NT2/D1 (cell line): ENCODE results near the gene MBNL2.

Experiments used
- DNase-seq: peaks from one replicate; pipeline ENCODE4 v3.0.0-alpha.2; 2011; ENCODE audit warnings: low read depth, low spot score
- H3K27me3 ChIP-seq: 2 replicates; pipeline ENCODE4 v1.6.0; 2011; ENCODE audit warnings: mild to moderate bottlenecking; ENCODE audit not compliant: insufficient read length, insufficient read depth
- H3K36me3 ChIP-seq: 2 replicates; pipeline ENCODE4 v1.6.1; 2011; ENCODE audit warnings: mild to moderate bottlenecking, low read length, mixed read lengths; ENCODE audit not compliant: insufficient read depth, insufficient read length
- H3K4me1 ChIP-seq: 2 replicates; pipeline ENCODE4 v1.5.1; 2011; ENCODE audit not compliant: insufficient read depth, insufficient read length
- H3K4me3 ChIP-seq: 2 replicates; pipeline ENCODE4 v1.5.1; 2011; ENCODE audit warnings: low read depth; ENCODE audit not compliant: insufficient read length
- H3K9ac ChIP-seq: 2 replicates; pipeline ENCODE4 v1.6.0; 2011; ENCODE audit warnings: low read depth; ENCODE audit not compliant: insufficient read length
- H3K9me3 ChIP-seq: 2 replicates; pipeline ENCODE4 v1.5.1; 2011; ENCODE audit warnings: mild to moderate bottlenecking, low read length; ENCODE audit not compliant: insufficient read depth
- SUZ12 ChIP-seq: IDR thresholded peaks from 2 replicates; pipeline ENCODE4 v1.6.1; 2011; ENCODE audit not compliant: insufficient read length, insufficient read depth; ENCODE audit errors: extremely low read depth
- YY1 ChIP-seq: IDR thresholded peaks from 2 replicates; pipeline ENCODE4 v1.6.1; 2011; ENCODE audit not compliant: insufficient read length, insufficient read depth
- ZNF274 ChIP-seq: IDR thresholded peaks from 2 replicates; pipeline ENCODE4 v1.6.1; 2011; ENCODE audit warnings: mild to moderate bottlenecking, low read depth, low read length

Gene MBNL2

GRCh38 chr13:97322740-97323342 is 100.7 kb downstream of the MBNL2 start:
- TF ChIP-seq YY1 (no peak), ZNF274 (no peak), SUZ12 (no peak)
- Histone ChIP-seq H3K4me1 (no peaks in the 10 kb centered on the region), H3K9ac (no peak overlapping the region), H3K4me3 (no peak overlapping the region), H3K36me3 (no peaks in the 10 kb centered on the region), H3K27me3 (no peaks in the 10 kb centered on the region), H3K9me3 (no peaks in the 10 kb centered on the region)
- DNase-seq = no peak

GRCh38 chr13:97324115-97324514 is 102.0 kb downstream of the MBNL2 start:
- Histone ChIP-seq H3K27me3 (no peaks in the 10 kb centered on the region), H3K9me3 (no peaks in the 10 kb centered on the region), H3K36me3 (no peaks in the 10 kb centered on the region), H3K9ac (no peak overlapping the region), H3K4me1 (no peaks in the 10 kb centered on the region), H3K4me3 (no peak overlapping the region)
- DNase-seq = no peak
- no peak for TF ChIP-seq ZNF274
- TF ChIP-seq YY1 = no peak

- no peak for TF ChIP-seq YY1
- no peak for TF ChIP-seq ZNF274
- TF ChIP-seq SUZ12 = no peak
- Histone ChIP-seq H3K4me3 (no peak overlapping the region), H3K27me3 (no peaks in the 10 kb centered on the region), H3K9me3 (no peaks in the 10 kb centered on the region), H3K36me3 (no peaks in the 10 kb centered on the region), H3K4me1 (no peaks in the 10 kb centered on the region), H3K9ac (no peak overlapping the region)
- DNase-seq = no peak
Observed at GRCh38 chr13:97325738-97326137, 103.6 kb downstream of the MBNL2 start.

- no peaks in the 10 kb centered on the region for H3K4me1 ChIP-seq
- H3K9me3 ChIP-seq = no peaks in the 10 kb centered on the region
- no peaks in the 10 kb centered on the region for H3K36me3 ChIP-seq
- H3K27me3 ChIP-seq = no peaks in the 10 kb centered on the region
- no peak overlapping the region for H3K4me3 ChIP-seq
- no peak overlapping the region for H3K9ac ChIP-seq
- DNase-seq = no peak
- TF ChIP-seq ZNF274 = no peak
- TF ChIP-seq SUZ12 = no peak
- TF ChIP-seq YY1 = no peak
Observed at GRCh38 chr13:97327086-97327485, 105.0 kb downstream of the MBNL2 start.

GRCh38 chr13:97327506-97328221 is 105.5 kb downstream of the MBNL2 start:
- H3K9ac ChIP-seq = no peak overlapping the region
- H3K9me3 ChIP-seq = no peaks in the 10 kb centered on the region
- no peak for TF ChIP-seq ZNF274
- no peak for TF ChIP-seq SUZ12
- no peak for TF ChIP-seq YY1
- no peak overlapping the region for H3K4me3 ChIP-seq
- no peaks in the 10 kb centered on the region for H3K27me3 ChIP-seq
- DNase-seq = no peak
- no peaks in the 10 kb centered on the region for H3K4me1 ChIP-seq
- no peaks in the 10 kb centered on the region for H3K36me3 ChIP-seq

- no peak overlapping the region for H3K4me3 ChIP-seq
- peak; percentile 87 for DNase-seq
- no peak for TF ChIP-seq YY1
- TF ChIP-seq ZNF274 = no peak
- TF ChIP-seq SUZ12 = no peak
- no peaks in the 10 kb centered on the region for H3K36me3 ChIP-seq
- H3K4me1 ChIP-seq = no peaks in the 10 kb centered on the region
- H3K27me3 ChIP-seq = no peaks in the 10 kb centered on the region
- no peak overlapping the region for H3K9ac ChIP-seq
- H3K9me3 ChIP-seq = no peaks in the 10 kb centered on the region
Observed at GRCh38 chr13:97328222-97328790, 106.2 kb downstream of the MBNL2 start.

GRCh38 chr13:97329331-97329730 is 107.2 kb downstream of the MBNL2 start:
- no peaks in the 10 kb centered on the region for H3K36me3 ChIP-seq
- no peaks in the 10 kb centered on the region for H3K4me1 ChIP-seq
- H3K9ac ChIP-seq = no peak overlapping the region
- no peaks in the 10 kb centered on the region for H3K9me3 ChIP-seq
- H3K27me3 ChIP-seq = no peaks in the 10 kb centered on the region
- DNase-seq = no peak
- TF ChIP-seq ZNF274 (no peak), YY1 (no peak), SUZ12 (no peak)
- no peak overlapping the region for H3K4me3 ChIP-seq
